Vagina (tissue), 2 donors: ENCODE measurements around the gene SMU1. TPM values are rescaled to one million over a fixed set of nuclear protein-coding genes. Genes with fewer than 3 reads are reported as not detected.

Experiments
- DNase-seq, 2 donors: peaks; one replicate each; pipeline ENCODE4 v3.0.0-alpha.2; 2017; ENCODE audit errors: extremely low spot score in 2 of 2
- H3K27ac ChIP-seq: fragments of 200-600 bp; sonication (generic); one replicate; pipeline ENCODE4 v1.5.1; 2019
- H3K27me3 ChIP-seq: fragments of 200-600 bp; sonication (generic); one replicate; pipeline ENCODE4 v1.5.1; 2019
- H3K36me3 ChIP-seq, 2 donors: fragments of 200-600 bp; sonication (generic); one replicate each; pipeline ENCODE4 v1.5.1; 2017 to 2019
- H3K4me1 ChIP-seq: fragments of 200-600 bp; sonication (generic); one replicate; pipeline ENCODE4 v1.5.1; 2019
- H3K4me3 ChIP-seq, 2 donors: fragments of 200-600 bp; sonication (generic); 1 replicate in 1 of 2; 2 replicates in 1 of 2; pipeline ENCODE4 v1.5.1; 2016 to 2019
- H3K9me3 ChIP-seq: fragments of 200-600 bp; sonication (generic); one replicate; pipeline ENCODE4 v1.5.1; 2019
- POLR2A ChIP-seq, 2 donors: fragments of 450-650 bp; IDR thresholded peaks; one replicate each; pipeline ENCODE4 v1.6.1; 2017; ENCODE audit warnings: antibody characterized with exemption in 2 of 2, mild to moderate bottlenecking in 2 of 2, moderate library complexity in 2 of 2
- POLR2AphosphoS5 ChIP-seq, 2 donors: sonication (generic); formaldehyde crosslinking; IDR thresholded peaks; one replicate each; pipeline ENCODE4 v1.9.0; 2017; ENCODE audit warnings: antibody characterized with exemption in 2 of 2, mild to moderate bottlenecking in 2 of 2, low read depth in 1 of 2; ENCODE audit not compliant: insufficient read depth in 1 of 2
- intact Hi-C: fragments of 100-400 bp; cut with DNase I; formaldehyde crosslinking; loops from one replicate; pipeline ENCODE4 v1.15.1; 2023
- total RNA-seq: library from RNA; depleted of rRNA; stranded (reverse); fragments of >200 nt; gene quantifications from one replicate; pipeline ENCODE4 v1.2.3, GENCODE V29; 2016
- TF ChIP-seq, protein P1 (sequence below), 3 experiments: fragments of 450-650 bp in 2 of 3; fragments of 200-600 bp in 1 of 3; sonication (generic) in 1 of 3; IDR thresholded peaks; one replicate each; pipeline ENCODE4 v1.5.1; 2017 to 2019; ENCODE audit warnings: antibody characterized with exemption in 3 of 3, mild to moderate bottlenecking in 2 of 3, moderate library complexity in 2 of 3

SMU1 gene
- total RNA-seq, 1 donor from 2014 or later: 15.5 TPM

- no peaks in the 10 kb centered on the region for H3K9me3 ChIP-seq
- no peaks in the 10 kb centered on the region for H3K27me3 ChIP-seq
- peaks cover 0 to 28% of the 10 kb centered on the region in 2 donors for H3K36me3 ChIP-seq
- intact Hi-C loops: loop anchor here (10.0 kb wide), 1 partner anchor 418 kb away; the partner anchor contains the start of gene NDUFB6
- no peak for DNase-seq
- TF ChIP-seq, protein P1, sequence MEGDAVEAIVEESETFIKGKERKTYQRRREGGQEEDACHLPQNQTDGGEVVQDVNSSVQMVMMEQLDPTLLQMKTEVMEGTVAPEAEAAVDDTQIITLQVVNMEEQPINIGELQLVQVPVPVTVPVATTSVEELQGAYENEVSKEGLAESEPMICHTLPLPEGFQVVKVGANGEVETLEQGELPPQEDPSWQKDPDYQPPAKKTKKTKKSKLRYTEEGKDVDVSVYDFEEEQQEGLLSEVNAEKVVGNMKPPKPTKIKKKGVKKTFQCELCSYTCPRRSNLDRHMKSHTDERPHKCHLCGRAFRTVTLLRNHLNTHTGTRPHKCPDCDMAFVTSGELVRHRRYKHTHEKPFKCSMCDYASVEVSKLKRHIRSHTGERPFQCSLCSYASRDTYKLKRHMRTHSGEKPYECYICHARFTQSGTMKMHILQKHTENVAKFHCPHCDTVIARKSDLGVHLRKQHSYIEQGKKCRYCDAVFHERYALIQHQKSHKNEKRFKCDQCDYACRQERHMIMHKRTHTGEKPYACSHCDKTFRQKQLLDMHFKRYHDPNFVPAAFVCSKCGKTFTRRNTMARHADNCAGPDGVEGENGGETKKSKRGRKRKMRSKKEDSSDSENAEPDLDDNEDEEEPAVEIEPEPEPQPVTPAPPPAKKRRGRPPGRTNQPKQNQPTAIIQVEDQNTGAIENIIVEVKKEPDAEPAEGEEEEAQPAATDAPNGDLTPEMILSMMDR (IDR thresholded peaks at IDR 0.05): no peak
- TF ChIP-seq POLR2A (IDR thresholded peaks at IDR 0.05) (no peak), POLR2AphosphoS5 (IDR thresholded peaks at IDR 0.05; ENCODE audit: insufficient read depth in 1 of 2, low read depth in 1 of 2) (no peak)
- no peak overlapping the region for H3K4me3 ChIP-seq
- no peaks in the 10 kb centered on the region for H3K4me1 ChIP-seq
- H3K27ac ChIP-seq: no peak overlapping the region
Observed at GRCh38 chr9:32992595-32993238, 83.8 kb downstream of the SMU1 start.

GRCh38 chr9:32991897-32992594 lies 84.4 kb downstream of the SMU1 start:
- no peak for DNase-seq
- H3K4me1 ChIP-seq: no peaks in the 10 kb centered on the region
- H3K27me3 ChIP-seq: no peaks in the 10 kb centered on the region
- no peaks in the 10 kb centered on the region for H3K9me3 ChIP-seq
- H3K27ac ChIP-seq: no peak overlapping the region
- H3K4me3 ChIP-seq: no peak overlapping the region
- peaks cover 0 to 34% of the 10 kb centered on the region in 2 donors for H3K36me3 ChIP-seq
- TF ChIP-seq, protein P1 (IDR thresholded peaks at IDR 0.05): no peak
- TF ChIP-seq POLR2A (IDR thresholded peaks at IDR 0.05): no peak
- no peak for TF ChIP-seq POLR2AphosphoS5 (IDR thresholded peaks at IDR 0.05; ENCODE audit: insufficient read depth in 1 of 2, low read depth in 1 of 2)
- intact Hi-C loops: loop anchor here (10.0 kb wide), 1 partner anchor 417 kb away; the partner anchor contains the start of gene NDUFB6

Other genes starting within 250 kb of the SMU1 start
- 28.5 TPM for gene APTX, start 75.0 kb downstream of the SMU1 start, total RNA-seq
- gene DNAJA1, start 51.4 kb downstream of the SMU1 start, total RNA-seq: 70.0 TPM
- gene B4GALT1, start 90.7 kb upstream of the SMU1 start, total RNA-seq: 85.2 TPM
- not detected for gene SPINK4, start 163.5 kb upstream of the SMU1 start, total RNA-seq
- 127 TPM for gene BAG1, start 188.0 kb upstream of the SMU1 start, total RNA-seq
- gene CHMP5, start 188.4 kb upstream of the SMU1 start, total RNA-seq: 41.5 TPM
- 34.1 TPM for gene NFX1, start 213.8 kb upstream of the SMU1 start, total RNA-seq